ENCODE measurements around the gene SH3BP4. TPM values are rescaled to one million over a fixed set of nuclear protein-coding genes. Genes with fewer than 3 reads are reported as not detected.

SH3BP4 gene
- total and polyA plus RNA-seq, 2 of the 13 experiments (the other 11 are each of a cell fraction or from before 2014, with no cell fraction given): 34.6 to 99.1 TPM

- TF ChIP-seq NFIC (IDR thresholded peaks at IDR 0.05; ENCODE audit: low read length) (no peak), TERF1 (CRISPR knock-in tag; IDR thresholded peaks at IDR 0.05) (no peak), ATF1 (CRISPR knock-in tag; IDR thresholded peaks at IDR 0.05) (no peak), ZNF83 (CRISPR knock-in tag; IDR thresholded peaks at IDR 0.05; ENCODE audit: borderline replicate concordance) (no peak), ZNF235 (CRISPR knock-in tag; IDR thresholded peaks at IDR 0.05; ENCODE audit: borderline replicate concordance) (no peak), ERF (CRISPR knock-in tag; IDR thresholded peaks at IDR 0.05) (peak; percentile 90), HMGXB3 (CRISPR knock-in tag; IDR thresholded peaks at IDR 0.05; ENCODE audit: borderline replicate concordance) (no peak), PATZ1 (CRISPR knock-in tag; IDR thresholded peaks at IDR 0.05) (peak; percentile 37; the same call in 1 of the 2 replicates), IRF2 (CRISPR knock-in tag; IDR thresholded peaks at IDR 0.05) (peak; percentile 63), NPAS2 (CRISPR knock-in tag; IDR thresholded peaks at IDR 0.05; ENCODE audit: borderline replicate concordance) (no peak), ZNF678 (CRISPR knock-in tag; IDR thresholded peaks at IDR 0.05) (no peak), REST (IDR thresholded peaks at IDR 0.05; ENCODE audit: borderline replicate concordance in 1 of 2, low read depth in 1 of 2, low read length in 2 of 2) (no peak), MED8 (CRISPR knock-in tag; IDR thresholded peaks at IDR 0.05; ENCODE audit: insufficient replicate concordance) (no peak), ZXDC (CRISPR knock-in tag; IDR thresholded peaks at IDR 0.05) (no peak)
These were observed 104.2 kb downstream of the SH3BP4 start (continued) for GRCh38 chr2:235055891-235056516.

Data from HepG2 (cell line).